Astrocyte of the spinal cord (primary cell): ENCODE results near the gene AOPEP.

Experiments used
- DNase-seq: peaks from one replicate; pipeline ENCODE4 v3.0.0; 2011; ENCODE audit warnings: low read depth, low spot score
- H3K4me3 ChIP-seq: 2 replicates; pipeline ENCODE4 v1.5.1; 2011; ENCODE audit warnings: low read depth, mild to moderate bottlenecking, low read length, moderate library complexity
- in situ Hi-C: cut with HindIII; loops from 2 replicates; pipeline ENCODE4 v1.10.0; 2017; ENCODE audit warnings: low sequenced_read_pairs
- TF ChIP-seq, protein P1 (sequence below): IDR thresholded peaks from 2 replicates; pipeline ENCODE4 v1.5.1; 2012; ENCODE audit warnings: low read depth, mild to moderate bottlenecking, low read length, inconsistent platforms

Gene AOPEP

DNA sequence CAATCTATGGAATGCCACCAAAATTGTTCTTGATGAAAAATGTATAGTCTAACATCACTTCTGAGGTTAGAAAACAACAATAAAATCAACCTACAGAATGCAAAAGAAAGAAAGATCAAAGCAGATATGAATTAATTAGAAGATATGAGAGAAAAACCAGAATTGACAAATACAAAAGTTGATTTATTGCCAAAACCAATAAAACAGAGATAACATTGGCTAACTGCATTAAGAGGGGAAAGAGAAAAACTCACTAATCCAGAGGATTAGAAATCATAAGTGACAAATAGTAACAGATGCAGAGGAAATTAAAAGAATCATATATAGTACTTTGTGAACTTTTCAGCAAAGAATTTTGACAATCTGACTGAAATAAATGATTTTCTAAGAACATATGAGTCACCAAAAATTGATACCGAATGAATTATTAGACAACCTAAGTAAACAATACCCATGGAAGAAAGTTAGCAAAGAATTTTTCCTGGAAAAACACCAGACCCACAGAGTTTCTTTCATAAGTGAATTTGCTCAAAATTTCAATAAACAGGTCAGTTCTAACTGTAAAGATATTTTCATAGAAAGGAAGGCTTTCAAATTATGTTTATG, 167.7 kb downstream of the AOPEP start:
- in situ Hi-C loops, result no loop called here
- H3K4me3 ChIP-seq, result no peak overlapping the region
- DNase-seq, result no peak
- TF ChIP-seq, protein P1, sequence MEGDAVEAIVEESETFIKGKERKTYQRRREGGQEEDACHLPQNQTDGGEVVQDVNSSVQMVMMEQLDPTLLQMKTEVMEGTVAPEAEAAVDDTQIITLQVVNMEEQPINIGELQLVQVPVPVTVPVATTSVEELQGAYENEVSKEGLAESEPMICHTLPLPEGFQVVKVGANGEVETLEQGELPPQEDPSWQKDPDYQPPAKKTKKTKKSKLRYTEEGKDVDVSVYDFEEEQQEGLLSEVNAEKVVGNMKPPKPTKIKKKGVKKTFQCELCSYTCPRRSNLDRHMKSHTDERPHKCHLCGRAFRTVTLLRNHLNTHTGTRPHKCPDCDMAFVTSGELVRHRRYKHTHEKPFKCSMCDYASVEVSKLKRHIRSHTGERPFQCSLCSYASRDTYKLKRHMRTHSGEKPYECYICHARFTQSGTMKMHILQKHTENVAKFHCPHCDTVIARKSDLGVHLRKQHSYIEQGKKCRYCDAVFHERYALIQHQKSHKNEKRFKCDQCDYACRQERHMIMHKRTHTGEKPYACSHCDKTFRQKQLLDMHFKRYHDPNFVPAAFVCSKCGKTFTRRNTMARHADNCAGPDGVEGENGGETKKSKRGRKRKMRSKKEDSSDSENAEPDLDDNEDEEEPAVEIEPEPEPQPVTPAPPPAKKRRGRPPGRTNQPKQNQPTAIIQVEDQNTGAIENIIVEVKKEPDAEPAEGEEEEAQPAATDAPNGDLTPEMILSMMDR, result no peak

DNA sequence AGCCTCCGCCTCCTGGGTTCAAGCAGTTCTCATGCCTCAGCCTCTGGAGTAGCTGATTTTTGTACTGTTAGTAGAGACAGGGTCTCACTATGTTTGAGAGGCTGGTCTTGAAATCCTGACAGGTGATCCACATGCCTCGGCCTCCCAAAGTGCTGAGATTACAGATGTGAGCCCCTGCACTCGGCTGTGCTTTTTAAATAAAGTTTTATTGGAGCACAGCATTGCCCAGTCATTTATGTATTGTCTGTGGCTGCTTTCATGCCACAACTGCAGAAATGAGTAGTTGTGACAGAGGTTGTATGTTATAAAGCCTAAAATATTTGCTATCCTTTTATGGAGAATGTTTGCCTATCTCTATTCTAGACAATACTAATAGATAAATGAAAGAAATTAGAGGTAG, 169.2 kb downstream of the AOPEP start:
- TF ChIP-seq, protein P1, result no peak
- in situ Hi-C loops, result no loop called here
- DNase-seq, result no peak
- no peak overlapping the region for H3K4me3 ChIP-seq

DNA sequence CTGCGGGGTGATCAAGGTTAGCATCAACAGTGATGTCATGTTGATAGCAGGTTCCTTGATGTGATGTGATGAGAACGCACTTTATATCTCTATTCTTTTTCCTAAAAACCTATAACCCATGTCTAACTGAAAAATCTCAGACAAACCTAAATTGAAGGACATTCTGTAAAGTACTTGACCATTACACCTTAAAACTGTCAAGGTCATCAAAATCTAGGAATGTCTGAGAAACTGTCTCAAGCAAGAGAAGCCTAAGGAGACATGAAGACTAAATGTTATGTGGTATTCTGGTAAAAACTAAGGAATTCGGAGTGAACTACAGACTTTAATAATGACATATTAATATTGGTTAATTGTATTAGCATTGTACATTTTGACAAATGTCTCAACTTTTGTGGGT, 170.0 kb downstream of the AOPEP start:
- no peak overlapping the region for H3K4me3 ChIP-seq
- in situ Hi-C loops, result no loop called here
- TF ChIP-seq, protein P1, result no peak
- no peak for DNase-seq

DNA sequence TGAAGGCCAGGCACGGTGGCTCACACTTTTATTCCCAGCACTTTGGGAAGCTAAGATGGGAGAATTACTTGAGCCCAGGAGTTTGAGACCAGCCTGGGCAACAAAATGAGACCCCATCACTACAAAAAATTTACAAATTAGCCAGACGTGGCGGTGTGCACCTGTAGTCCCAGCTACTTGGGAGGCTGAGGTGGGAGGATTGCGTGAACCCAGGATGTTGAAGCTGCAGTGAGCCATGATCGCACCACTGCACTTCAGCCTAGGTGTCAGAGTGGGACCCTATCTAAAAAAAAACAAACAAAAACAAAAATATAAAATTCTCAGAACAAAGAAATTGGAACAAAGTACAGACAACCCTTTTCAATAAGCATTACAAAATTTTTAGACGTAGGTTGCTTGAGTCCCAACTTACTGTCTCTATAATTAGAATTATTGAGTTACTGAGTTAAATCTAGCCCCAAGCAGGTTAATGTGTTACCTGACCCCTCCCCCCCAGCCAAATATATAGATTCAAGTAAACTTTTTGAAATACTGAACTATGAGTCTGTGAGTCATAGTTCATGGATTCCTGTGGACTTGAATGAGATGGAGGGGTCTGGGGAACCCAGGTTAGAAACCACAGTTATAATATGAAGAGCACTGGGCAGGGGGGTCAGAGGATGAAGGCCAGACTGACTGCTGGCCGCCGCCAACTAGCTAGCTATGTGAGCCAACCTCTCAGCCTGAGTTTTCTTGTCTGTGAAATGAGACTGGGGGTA, 173.1 kb downstream of the AOPEP start:
- DNase-seq, result no peak
- TF ChIP-seq, protein P1, result no peak
- H3K4me3 ChIP-seq, result no peak overlapping the region
- in situ Hi-C loops, result no loop called here

DNA sequence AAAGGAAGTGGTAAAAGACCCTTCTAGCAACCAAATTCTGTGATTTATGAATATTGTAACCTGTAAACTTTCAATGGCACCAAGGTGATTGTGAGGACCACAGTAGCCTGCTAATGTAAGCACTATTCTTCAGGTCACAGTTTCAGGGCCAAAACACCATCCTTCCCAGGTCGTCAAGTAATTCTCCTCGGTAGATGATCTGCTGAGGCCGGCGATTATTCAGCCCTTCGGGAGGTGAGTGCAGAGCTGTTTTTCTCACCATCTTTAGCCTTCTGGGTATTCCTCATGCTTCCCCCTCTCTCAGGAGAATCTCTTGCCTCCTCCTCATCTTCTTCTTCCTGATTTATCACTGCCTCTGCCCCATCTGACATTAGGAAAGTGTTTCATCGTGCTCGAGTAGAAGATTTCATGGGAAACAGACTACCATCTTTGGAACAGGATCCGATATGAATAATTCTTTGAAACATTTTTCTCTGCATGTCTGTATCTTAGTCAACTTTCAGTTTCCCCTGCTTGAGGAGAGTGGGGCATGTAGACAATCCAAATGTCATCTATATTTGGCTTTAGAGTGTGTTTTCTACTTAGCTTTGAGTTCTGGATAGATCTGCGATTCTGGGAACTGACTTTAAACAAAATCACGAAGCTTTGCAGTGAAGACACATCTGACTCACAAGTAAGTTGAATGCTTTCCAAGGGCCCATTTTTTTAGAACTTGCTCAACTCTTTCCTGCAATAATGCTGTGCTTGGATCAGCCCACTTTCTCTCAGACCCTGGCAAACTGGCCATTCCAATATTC, 173.9 kb downstream of the AOPEP start:
- in situ Hi-C loops, result no loop called here
- TF ChIP-seq, protein P1, result no peak
- peak; percentile 95 for DNase-seq
- no peak overlapping the region for H3K4me3 ChIP-seq

DNA sequence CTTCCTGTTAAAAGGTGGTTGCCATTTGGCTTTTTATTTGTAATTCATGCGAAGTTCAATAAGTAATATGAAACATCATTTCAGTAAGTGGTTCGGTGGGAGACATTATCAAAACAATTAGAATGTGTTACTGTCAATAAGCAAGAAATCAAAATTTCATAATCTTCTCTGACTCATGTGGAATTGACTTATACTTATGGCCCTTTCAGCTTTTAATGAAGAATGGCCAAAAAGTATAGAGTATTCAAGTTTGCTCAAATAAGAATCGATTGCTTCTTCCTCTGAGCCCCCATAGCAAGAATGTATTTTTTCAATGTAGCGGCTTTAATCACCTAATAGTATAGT, 174.5 kb downstream of the AOPEP start:
- DNase-seq, result no peak
- in situ Hi-C loops, result no loop called here
- no peak overlapping the region for H3K4me3 ChIP-seq
- TF ChIP-seq, protein P1, result no peak
